ENCODE data around the gene WDR7.

GRCh38 chr18:56825321-56825720 is 174.2 kb downstream of the WDR7 start:
- TF ChIP-seq CTCF (IDR thresholded peaks at IDR 0.05), result no peak
- no peak for TF ChIP-seq POLR2A (IDR thresholded peaks at IDR 0.05)
